WTC11 (cell line): ENCODE measurements around the gene DLL4. TPM values are rescaled to one million over a fixed set of nuclear protein-coding genes. Genes with fewer than 3 reads are reported as not detected.

Experiments
- ATAC-seq: fragments of 200-7000 bp; cut with Tn5 transposase; 2 replicates; pipeline ENCODE4 v1.10.0; 2021; ENCODE audit warnings: mild to moderate bottlenecking, moderate library complexity
- CTCF ChIA-PET: fragments of 300-600 bp; sonication (Branson Sonifier 250); formaldehyde crosslinking; loops from one replicate; lab custom pipeline; 2021; ENCODE audit warnings: antibody characterized with exemption; lab: Charles Lee
- POLR2A ChIA-PET: fragments of 350-600 bp; sonication (Branson Sonifier 250); formaldehyde crosslinking; loops from one replicate; lab custom pipeline; 2021; ENCODE audit warnings: antibody characterized with exemption; lab: Charles Lee
- DNase-seq: peaks from one replicate; pipeline ENCODE4 v3.0.0; 2021; ENCODE audit warnings: low spot score
- H3K27ac Mint-ChIP-seq: 2 replicates; pipeline ENCODE4 v1.8.0; 2021; ENCODE audit warnings: mixed read lengths
- H3K27me3 Mint-ChIP-seq: 2 replicates; pipeline ENCODE4 v1.8.0; 2021; ENCODE audit warnings: low read depth, mild to moderate bottlenecking, moderate library complexity, mixed read lengths
- H3K36me3 Mint-ChIP-seq: 2 replicates; pipeline ENCODE4 v1.8.0; 2021; ENCODE audit warnings: mixed read lengths
- H3K4me1 Mint-ChIP-seq: 2 replicates; pipeline ENCODE4 v1.8.0; 2022; ENCODE audit warnings: mixed read lengths
- H3K4me3 Mint-ChIP-seq: 2 replicates; pipeline ENCODE4 v1.8.0; 2021; ENCODE audit warnings: mild to moderate bottlenecking, moderate library complexity, mixed read lengths
- H3K9me3 Mint-ChIP-seq: 2 replicates; pipeline ENCODE4 v1.8.0; 2021; ENCODE audit warnings: mixed read lengths
- ARID4B ChIP-seq: sonication (generic); formaldehyde crosslinking; IDR thresholded peaks from 2 replicates; pipeline ENCODE4 v1.8.0; 2023; ENCODE audit warnings: missing genetic modification reagents, mild to moderate bottlenecking, borderline replicate concordance
- ATF3 ChIP-seq: sonication (generic); formaldehyde crosslinking; conservative IDR thresholded peaks from 2 replicates; pipeline ENCODE4 v1.8.1; 2022; ENCODE audit warnings: mild to moderate bottlenecking, missing genetic modification reagents
- CDX4 ChIP-seq: fragments of 250-450 bp; sonication (Bioruptor Pico); IDR thresholded peaks from 2 replicates; pipeline ENCODE4 v1.9.0; 2021; ENCODE audit warnings: moderate library complexity, mild to moderate bottlenecking, inconsistent platforms, borderline replicate concordance
- CREB1 ChIP-seq: sonication (generic); formaldehyde crosslinking; IDR thresholded peaks from 2 replicates; pipeline ENCODE4 v1.8.0; 2023; ENCODE audit warnings: mild to moderate bottlenecking, missing genetic modification reagents
- ETV6 ChIP-seq: sonication (generic); formaldehyde crosslinking; IDR thresholded peaks from 2 replicates; pipeline ENCODE4 v1.8.1; 2022; ENCODE audit warnings: mild to moderate bottlenecking, missing genetic modification reagents
- HMGXB4 ChIP-seq: sonication (generic); formaldehyde crosslinking; IDR thresholded peaks from 2 replicates; pipeline ENCODE4 v1.8.1; 2023; ENCODE audit warnings: mild to moderate bottlenecking, moderate library complexity, missing genetic modification reagents
- IRF2 ChIP-seq: sonication (generic); formaldehyde crosslinking; IDR thresholded peaks from 2 replicates; pipeline ENCODE4 v1.8.0; 2022; ENCODE audit warnings: low read depth, missing genetic modification reagents, borderline replicate concordance
- JAZF1 ChIP-seq: fragments of 250-450 bp; sonication (Bioruptor Pico); IDR thresholded peaks from 2 replicates; pipeline ENCODE4 v1.9.0; 2021; ENCODE audit warnings: moderate library complexity, mild to moderate bottlenecking, inconsistent platforms
- NFATC4 ChIP-seq: fragments of 250-450 bp; sonication (Bioruptor Pico); IDR thresholded peaks from 2 replicates; pipeline ENCODE4 v1.9.0; 2021; ENCODE audit warnings: mild to moderate bottlenecking
- PRDM15 ChIP-seq: sonication (generic); formaldehyde crosslinking; IDR thresholded peaks from 2 replicates; pipeline ENCODE4 v1.8.0; 2022; ENCODE audit warnings: missing genetic modification reagents
- PRRX2 ChIP-seq: fragments of 250-450 bp; sonication (Bioruptor Pico); IDR thresholded peaks from 2 replicates; pipeline ENCODE4 v1.8.0; 2021; ENCODE audit warnings: mild to moderate bottlenecking
- STAT6 ChIP-seq: sonication (generic); formaldehyde crosslinking; conservative IDR thresholded peaks from 2 replicates; pipeline ENCODE4 v1.8.1; 2023; ENCODE audit warnings: mild to moderate bottlenecking, low read depth, missing genetic modification reagents, moderate library complexity
- USF2 ChIP-seq: sonication (generic); formaldehyde crosslinking; IDR thresholded peaks from 2 replicates; pipeline ENCODE4 v1.8.1; 2023; ENCODE audit warnings: mild to moderate bottlenecking, missing genetic modification reagents, moderate library complexity
- ZBTB21 ChIP-seq: sonication (generic); formaldehyde crosslinking; IDR thresholded peaks from 2 replicates; pipeline ENCODE4 v1.8.1; 2023; ENCODE audit warnings: mild to moderate bottlenecking, missing genetic modification reagents, borderline replicate concordance
- ZNF138 ChIP-seq: sonication (generic); formaldehyde crosslinking; conservative IDR thresholded peaks from 2 replicates; pipeline ENCODE4 v1.8.1; 2022; ENCODE audit warnings: mild to moderate bottlenecking, moderate library complexity, missing genetic modification reagents
- ZNF232 ChIP-seq: sonication (generic); formaldehyde crosslinking; IDR thresholded peaks from 2 replicates; pipeline ENCODE4 v1.8.0; 2022; ENCODE audit warnings: mild to moderate bottlenecking, missing genetic modification reagents
- ZNF263 ChIP-seq: sonication (generic); formaldehyde crosslinking; IDR thresholded peaks from 2 replicates; pipeline ENCODE4 v1.8.1; 2022; ENCODE audit warnings: low read depth, mild to moderate bottlenecking, moderate library complexity, missing genetic modification reagents
- ZNF281 ChIP-seq: sonication (generic); formaldehyde crosslinking; IDR thresholded peaks from 2 replicates; pipeline ENCODE4 v1.8.0; 2023; ENCODE audit warnings: mild to moderate bottlenecking, missing genetic modification reagents
- total RNA-seq: library from RNA; stranded (reverse); gene quantifications from 3 replicates; pipeline ENCODE4 v1.2.3, GENCODE V29; 2021

DLL4 gene
- total RNA-seq, 1 experiment from 2014 or later = 0.94 TPM

- no peaks in the 10 kb centered on the region for H3K9me3 Mint-ChIP-seq
- TF ChIP-seq ATF3 (CRISPR knock-in tag) (no peak), ZNF138 (CRISPR knock-in tag) (no peak), ZBTB21 (CRISPR knock-in tag) (no peak), JAZF1 (CRISPR knock-in tag) (no peak), PRRX2 (CRISPR knock-in tag) (no peak), ZNF263 (CRISPR knock-in tag) (no peak), ZNF232 (CRISPR knock-in tag) (no peak), IRF2 (CRISPR knock-in tag) (no peak), ARID4B (no peak), USF2 (CRISPR knock-in tag) (no peak), HMGXB4 (CRISPR knock-in tag) (no peak), PRDM15 (no peak), STAT6 (CRISPR knock-in tag) (no peak), CDX4 (no peak), ETV6 (no peak), ZNF281 (CRISPR knock-in tag) (no peak), CREB1 (no peak), NFATC4 (CRISPR knock-in tag) (no peak)
Measured at GRCh38 chr15:40942337-40942854, 13.3 kb downstream of the DLL4 start.

More at GRCh38 chr15:40942337-40942854, 13.3 kb downstream of the DLL4 start:
- no peak for ATAC-seq
- ChIA-PET POLR2A (interaction anchor here (0.5 to 5.0 kb wide), 10 partner anchors 11 to 243 kb away, joined by 3 to 80 read pairs (median 6); partner anchors contain the start of genes CHAC1, DLL4 and VPS18), CTCF (interaction anchor here (0.5 to 6.5 kb wide), 24 partner anchors 12 to 319 kb away, joined by 3 to 203 read pairs (median 8); partner anchors contain the start of genes CHAC1, CHP1, DLL4 and EXD1)
- Mint-ChIP-seq H3K36me3 (no peaks in the 10 kb centered on the region), H3K27me3 (peaks cover 36% of the 10 kb centered on the region), H3K4me1 (peaks cover 21% of the 10 kb centered on the region), H3K27ac (no peak overlapping the region), H3K4me3 (peak overlapping the region; percentile 60)
- DNase-seq = no peak
